CD14-positive monocyte (primary cell): ENCODE results near the gene KCNE4. TPM values are rescaled to one million over a fixed set of nuclear protein-coding genes. Genes with fewer than 3 reads are reported as not detected.

Experiments used
- DNase-seq, 3 donors: peaks; one replicate each; pipeline ENCODE4 v3.0.0-alpha.2; 2011 to 2022
- H2AFZ ChIP-seq: 2 replicates; pipeline ENCODE4 v1.6.0; 2012; ENCODE audit warnings: mild to moderate bottlenecking, low read depth, low read length, inconsistent platforms; ENCODE audit not compliant: insufficient read depth, poor library complexity, severe bottlenecking
- H3K27ac ChIP-seq, 2 donors: 1 replicate in 1 of 2; 2 replicates in 1 of 2; pipeline ENCODE4 v1.5.1; 2012 to 2013; ENCODE audit warnings: low read length in 2 of 2, control low read depth in 1 of 2, inconsistent platforms in 1 of 2, low read depth in 1 of 2, mild to moderate bottlenecking in 1 of 2
- H3K27me3 ChIP-seq, 2 donors: one replicate each; pipeline versions ENCODE4 v1.6.0 to v1.6.1; 2011 to 2013; ENCODE audit warnings: low read length in 2 of 2; ENCODE audit not compliant: control insufficient read depth in 2 of 2, insufficient read depth in 2 of 2
- H3K36me3 ChIP-seq, 2 donors: replicated peaks in 1 of 2; 1 replicate in 1 of 2; 2 replicates in 1 of 2; pipeline versions ENCODE4 v1.5.1 to v1.6.1; 2012 to 2013; ENCODE audit warnings: low read length in 2 of 2, control low read depth in 1 of 2, inconsistent platforms in 1 of 2, mild to moderate bottlenecking in 1 of 2; ENCODE audit not compliant: insufficient read depth in 2 of 2, control insufficient read depth in 1 of 2
- H3K4me1 ChIP-seq, 2 donors: 1 replicate in 1 of 2; 2 replicates in 1 of 2; pipeline versions ENCODE4 v1.5.1 to v1.6.1; 2012 to 2013; ENCODE audit warnings: low read length in 2 of 2, control low read depth in 1 of 2, inconsistent platforms in 1 of 2, mild to moderate bottlenecking in 1 of 2, moderate library complexity in 1 of 2; ENCODE audit not compliant: insufficient read depth in 2 of 2, control insufficient read depth in 1 of 2
- H3K4me2 ChIP-seq: replicated peaks from 2 replicates; pipeline ENCODE3; 2012; ENCODE audit warnings: low read length, moderate library complexity, mild to moderate bottlenecking; ENCODE audit not compliant: poor library complexity, severe bottlenecking; ENCODE audit errors: extremely low read depth
- H3K4me3 ChIP-seq, 3 experiments: fragments of 200-600 bp in 1 of 3; sonication (generic) in 1 of 3; replicated peaks in 1 of 3; 1 replicate in 2 of 3; 2 replicates in 1 of 3; pipeline ENCODE4 v1.5.1; 2011 to 2013; ENCODE audit warnings: low read length in 3 of 3, mild to moderate bottlenecking in 3 of 3, control low read depth in 2 of 3, low read depth in 2 of 3, inconsistent platforms in 1 of 3, moderate library complexity in 1 of 3
- H3K79me2 ChIP-seq: 2 replicates; pipeline ENCODE4 v1.6.0; 2012; ENCODE audit warnings: mild to moderate bottlenecking, control low read depth, inconsistent platforms, low read length, moderate library complexity; ENCODE audit not compliant: insufficient read depth
- H3K9ac ChIP-seq: 2 replicates; pipeline ENCODE4 v1.6.0; 2017; ENCODE audit warnings: low read length, mild to moderate bottlenecking; ENCODE audit not compliant: insufficient read depth, poor library complexity, severe bottlenecking
- H3K9me3 ChIP-seq, 2 donors: replicated peaks in 1 of 2; 1 replicate in 1 of 2; 2 replicates in 1 of 2; pipeline versions ENCODE4 v1.5.1 to v1.6.1; 2012 to 2013; ENCODE audit warnings: low read length in 2 of 2, control low read depth in 1 of 2; ENCODE audit not compliant: control insufficient read depth in 1 of 2, insufficient read depth in 1 of 2
- H4K20me1 ChIP-seq: 2 replicates; pipeline ENCODE4 v1.6.0; 2012; ENCODE audit warnings: mild to moderate bottlenecking, low read length, control low read depth, moderate library complexity; ENCODE audit not compliant: insufficient read depth
- H3K27ac Mint-ChIP-seq, 7 donors: one replicate each; pipeline ENCODE4 v1.8.0; 2020; ENCODE audit warnings: mild to moderate bottlenecking in 7 of 7, mixed read lengths in 7 of 7, moderate library complexity in 6 of 7, inconsistent platforms in 2 of 7
- H3K27me3 Mint-ChIP-seq, 3 donors: one replicate each; pipeline ENCODE4 v1.8.0; 2021 to 2022; ENCODE audit warnings: low read depth in 3 of 3, mild to moderate bottlenecking in 3 of 3, mixed read lengths in 3 of 3, moderate library complexity in 3 of 3, inconsistent platforms in 1 of 3
- H3K36me3 Mint-ChIP-seq, 2 donors: one replicate each; pipeline ENCODE4 v1.8.0; 2020; ENCODE audit warnings: mixed read lengths in 2 of 2, inconsistent platforms in 1 of 2, mild to moderate bottlenecking in 1 of 2
- H3K4me1 Mint-ChIP-seq: one replicate; pipeline ENCODE4 v1.8.0; 2020; ENCODE audit warnings: mild to moderate bottlenecking, mixed read lengths
- H3K4me3 Mint-ChIP-seq, 2 donors: one replicate each; pipeline ENCODE4 v1.8.0; 2020; ENCODE audit warnings: mild to moderate bottlenecking in 2 of 2, mixed read lengths in 2 of 2, moderate library complexity in 1 of 2
- H3K9me3 Mint-ChIP-seq, 7 donors: one replicate each; pipeline ENCODE4 v1.8.0; 2020 to 2022; ENCODE audit warnings: mixed read lengths in 7 of 7, mild to moderate bottlenecking in 6 of 7, moderate library complexity in 6 of 7, inconsistent platforms in 2 of 7
- WGBS: methylation state at CpG from one replicate; pipeline ENCODE4 v1.1.5; 2013; ENCODE audit warnings: missing lambda C conversion rate; ENCODE audit not compliant: insufficient coverage; 5-methylcytosine and 5-hydroxymethylcytosine counted together
- intact Hi-C, 2 donors: fragments of 100-400 bp; cut with micrococcal nuclease; formaldehyde crosslinking; loops; one replicate each; pipeline versions ENCODE4 v1.15.0 to v1.15.1; 2023
- polyA plus RNA-seq, 3 donors: library from polyadenylated mRNA; depleted of rRNA in 1 of 3; unstranded in 2 of 3; stranded (reverse) in 1 of 3; fragments of 300-500 nt in 2 of 3; fragments of >200 nt in 1 of 3; fragmentation: Illumina TruSeq in 2 of 3; gene quantifications; 1 replicate in 2 of 3; 2 replicates in 1 of 3; pipeline ENCODE4 v1.2.3, GENCODE V29; 2012 to 2021
- TF ChIP-seq, protein P1 (sequence below): fragments of 200-600 bp; IDR thresholded peaks from one replicate; pipeline ENCODE4 v1.8.0; 2022; ENCODE audit warnings: antibody characterized with exemption, mild to moderate bottlenecking

Gene KCNE4
- polyA plus RNA-seq, 3 donors, result not detected

DNA sequence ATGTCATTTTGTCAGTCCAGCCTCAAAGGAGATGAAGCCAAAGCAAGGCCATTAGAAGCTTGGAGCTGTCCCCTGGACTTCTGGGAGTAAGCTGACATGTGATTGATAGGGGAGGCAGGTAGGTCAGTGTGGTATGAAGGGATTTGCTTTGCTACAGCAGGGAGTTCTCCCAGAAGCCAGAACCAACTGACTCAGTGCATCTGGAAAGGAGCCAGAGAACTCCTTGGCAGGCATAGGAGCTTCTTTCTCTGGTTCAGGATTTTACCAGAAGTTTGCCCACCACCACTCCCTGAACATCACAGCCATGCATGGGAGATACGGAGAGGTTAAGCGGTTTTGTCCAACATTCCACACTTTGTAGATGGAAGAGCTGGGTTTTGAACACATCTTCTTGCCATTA, 24.5 kb upstream of the KCNE4 start:
- Histone ChIP-seq H3K4me1 (no peaks in the 10 kb centered on the region), H3K4me3 (no peak overlapping the region), H3K79me2 (no peaks in the 10 kb centered on the region), H3K4me2 (no peak overlapping the region), H3K9me3 (peaks cover 8 to 9% of the 10 kb centered on the region in 2 donors), H3K27me3 (no peaks in the 10 kb centered on the region), H3K36me3 (no peaks in the 10 kb centered on the region), H4K20me1 (no peaks in the 10 kb centered on the region), H2AFZ (no peak overlapping the region), H3K9ac (no peak overlapping the region), H3K27ac (no peak overlapping the region)
- Mint-ChIP-seq H3K9me3 (peaks cover 4 to 11% (median 9%) of the 10 kb centered on the region in 7 donors), H3K4me3 (no peak overlapping the region), H3K36me3 (no peaks in the 10 kb centered on the region), H3K4me1 (no peaks in the 10 kb centered on the region), H3K27ac (no peak overlapping the region), H3K27me3 (peaks cover 2 to 5% (median 2%) of the 10 kb centered on the region in 3 donors)
- intact Hi-C loops, result no loop called here
- TF ChIP-seq, protein P1, sequence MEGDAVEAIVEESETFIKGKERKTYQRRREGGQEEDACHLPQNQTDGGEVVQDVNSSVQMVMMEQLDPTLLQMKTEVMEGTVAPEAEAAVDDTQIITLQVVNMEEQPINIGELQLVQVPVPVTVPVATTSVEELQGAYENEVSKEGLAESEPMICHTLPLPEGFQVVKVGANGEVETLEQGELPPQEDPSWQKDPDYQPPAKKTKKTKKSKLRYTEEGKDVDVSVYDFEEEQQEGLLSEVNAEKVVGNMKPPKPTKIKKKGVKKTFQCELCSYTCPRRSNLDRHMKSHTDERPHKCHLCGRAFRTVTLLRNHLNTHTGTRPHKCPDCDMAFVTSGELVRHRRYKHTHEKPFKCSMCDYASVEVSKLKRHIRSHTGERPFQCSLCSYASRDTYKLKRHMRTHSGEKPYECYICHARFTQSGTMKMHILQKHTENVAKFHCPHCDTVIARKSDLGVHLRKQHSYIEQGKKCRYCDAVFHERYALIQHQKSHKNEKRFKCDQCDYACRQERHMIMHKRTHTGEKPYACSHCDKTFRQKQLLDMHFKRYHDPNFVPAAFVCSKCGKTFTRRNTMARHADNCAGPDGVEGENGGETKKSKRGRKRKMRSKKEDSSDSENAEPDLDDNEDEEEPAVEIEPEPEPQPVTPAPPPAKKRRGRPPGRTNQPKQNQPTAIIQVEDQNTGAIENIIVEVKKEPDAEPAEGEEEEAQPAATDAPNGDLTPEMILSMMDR, result no peak
- WGBS, result no CpG with 5 or more reads among the region's 2 CpGs
- no peak for DNase-seq

DNA sequence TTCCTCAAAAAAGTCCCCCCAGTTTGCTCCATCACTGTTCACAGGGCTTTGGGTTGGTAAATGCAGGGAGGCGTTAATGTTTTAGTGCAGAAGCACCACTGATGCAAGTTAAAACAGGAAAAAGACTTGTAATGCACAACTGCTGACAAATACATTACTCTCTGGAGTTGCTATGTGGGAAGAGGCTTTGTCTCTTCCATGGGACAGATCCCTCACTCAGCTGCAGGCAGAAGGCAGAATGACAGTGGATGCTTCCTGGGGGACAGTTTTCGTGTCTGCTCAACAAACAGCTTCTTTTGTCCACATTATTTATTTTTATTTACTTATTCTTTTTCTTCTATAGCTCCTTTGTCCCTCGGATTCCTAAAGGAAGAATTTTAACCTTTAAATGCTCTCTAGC, 22.7 kb upstream of the KCNE4 start:
- Histone ChIP-seq H3K4me1 (no peaks in the 10 kb centered on the region), H3K36me3 (no peaks in the 10 kb centered on the region), H3K9me3 (peaks cover 9 to 13% of the 10 kb centered on the region in 2 donors), H3K9ac (no peak overlapping the region), H3K27me3 (no peaks in the 10 kb centered on the region), H3K4me2 (no peak overlapping the region), H3K79me2 (no peaks in the 10 kb centered on the region), H4K20me1 (no peaks in the 10 kb centered on the region), H2AFZ (no peak overlapping the region), H3K27ac (no peak overlapping the region), H3K4me3 (no peak overlapping the region)
- TF ChIP-seq, protein P1, result no peak
- Mint-ChIP-seq H3K27me3 (peaks cover 2 to 5% (median 2%) of the 10 kb centered on the region in 3 donors), H3K36me3 (no peaks in the 10 kb centered on the region), H3K9me3 (peaks cover 6 to 13% (median 9%) of the 10 kb centered on the region in 7 donors), H3K4me3 (no peak overlapping the region), H3K4me1 (no peaks in the 10 kb centered on the region), H3K27ac (no peak overlapping the region)
- no peak for DNase-seq
- intact Hi-C loops, result no loop called here
- WGBS, result no CpG with 5 or more reads among the region's 3 CpGs
